Kidney (tissue), 14 donors: Measurements from ENCODE around the gene CRYGB. TPM values are rescaled to one million over a fixed set of nuclear protein-coding genes. Genes with fewer than 3 reads are reported as not detected.

ENCODE experiments used
- DNase-seq, 5 donors: peaks; one replicate each; pipeline ENCODE4 v3.0.0-alpha.2; 2013 to 2020
- FAIRE-seq: peaks from 2 replicates; lab custom pipeline; 2012; peaks lifted over from hg19 to GRCh38; lab: Jason Lieb, UNC
- H3K27ac ChIP-seq, 2 donors: one replicate each; pipeline ENCODE4 v1.7.0; 2013; ENCODE audit warnings: low read depth in 2 of 2, low read length in 2 of 2, inconsistent platforms in 1 of 2
- H3K27me3 ChIP-seq: one replicate; pipeline ENCODE4 v1.7.1; 2013; ENCODE audit warnings: low read length, inconsistent platforms; ENCODE audit not compliant: control insufficient read depth, insufficient read depth
- H3K36me3 ChIP-seq, 3 donors: one replicate each; pipeline versions ENCODE4 v1.7.0 to v1.7.1; 2013; ENCODE audit warnings: low read length in 3 of 3, control low read depth in 1 of 3, inconsistent platforms in 1 of 3; ENCODE audit not compliant: insufficient read depth in 3 of 3, control insufficient read depth in 2 of 3
- H3K4me1 ChIP-seq, 3 donors: one replicate each; pipeline versions ENCODE4 v1.7.0 to v1.7.1; 2013; ENCODE audit warnings: low read length in 3 of 3, inconsistent platforms in 1 of 3, low read depth in 1 of 3; ENCODE audit not compliant: control insufficient read depth in 2 of 3, insufficient read depth in 2 of 3
- H3K4me3 ChIP-seq, 3 donors: one replicate each; pipeline versions ENCODE4 v1.7.0 to v1.8.1; 2013; ENCODE audit warnings: low read length in 3 of 3, control low read depth in 1 of 3, inconsistent platforms in 1 of 3
- H3K9ac ChIP-seq, 3 donors: one replicate each; pipeline versions ENCODE4 v1.7.0 to v1.7.1; 2013; ENCODE audit warnings: low read length in 3 of 3, control low read depth in 1 of 3, inconsistent platforms in 1 of 3
- H3K9me3 ChIP-seq, 3 donors: one replicate each; pipeline versions ENCODE4 v1.7.0 to v1.7.1; 2013; ENCODE audit warnings: low read length in 3 of 3, control low read depth in 1 of 3, inconsistent platforms in 1 of 3; ENCODE audit not compliant: control insufficient read depth in 2 of 3, insufficient read depth in 1 of 3
- CTCF ChIP-seq: IDR thresholded peaks from 3 replicates; pipeline ENCODE4 v1.5.1; 2012; ENCODE audit warnings: mild to moderate bottlenecking, moderate library complexity, borderline replicate concordance; ENCODE audit not compliant: insufficient read depth; ENCODE audit errors: extremely low read depth
- intact Hi-C: fragments of 100-400 bp; cut with DNase I; formaldehyde crosslinking; loops from one replicate; pipeline ENCODE4 v1.11.1; 2022
- polyA plus RNA-seq: library from polyadenylated mRNA; stranded (reverse); fragments of 350-450 nt; fragmentation: Illumina TruSeq; extraction: RNeasy Lipid Tissue Mini Kit (QIAGEN cat#74804); gene quantifications from one replicate; pipeline ENCODE4 v1.2.3, GENCODE V29; 2014; ENCODE audit warnings: low read depth, low replicate concordance; ENCODE audit not compliant: insufficient read depth
- total RNA-seq: library from RNA; stranded (reverse); fragmentation: NEBNext Ultra II Directional; extraction: Animal tissue kit (Norgen Biotek cat#: 25700); gene quantifications from one replicate; pipeline ENCODE4 v1.2.1, GENCODE V29; 2021
- donor health status: control.
- donor health status: control.
- donor health status: control.
- donor health status: control.
- donor health status: control.
- donor health status: DM: yes; HTN: yes; CAD: no.
- donor health status: Normal renal cell carcinoma (clear cell type).

Gene CRYGB
- total and polyA plus RNA-seq, 2 donors from 2014 or later = not detected

GRCh38 chr2:208186465-208186864, 40.5 kb upstream of the CRYGB start:
- no peak for DNase-seq
- H3K4me3 ChIP-seq = no peak overlapping the region
- FAIRE-seq = no peak
- H3K27ac ChIP-seq = no peak overlapping the region
- H3K36me3 ChIP-seq = no peaks in the 10 kb centered on the region
- no peaks in the 10 kb centered on the region for H3K4me1 ChIP-seq
- no peak overlapping the region for H3K9ac ChIP-seq
- H3K9me3 ChIP-seq = no peaks in the 10 kb centered on the region
- TF ChIP-seq CTCF = no peak
- intact Hi-C loops = no loop called here
- no peaks in the 10 kb centered on the region for H3K27me3 ChIP-seq

GRCh38 chr2:208183972-208184705, 38.2 kb upstream of the CRYGB start:
- FAIRE-seq = no peak
- DNase-seq = peak in 2 of 5 donors; percentile 24 to 31
- intact Hi-C loops = no loop called here
- no peak overlapping the region for H3K4me3 ChIP-seq
- H3K36me3 ChIP-seq = no peaks in the 10 kb centered on the region
- H3K27ac ChIP-seq = no peak overlapping the region
- no peaks in the 10 kb centered on the region for H3K4me1 ChIP-seq
- H3K9ac ChIP-seq = no peak overlapping the region
- TF ChIP-seq CTCF = no peak
- H3K27me3 ChIP-seq = no peaks in the 10 kb centered on the region
- no peaks in the 10 kb centered on the region for H3K9me3 ChIP-seq

GRCh38 chr2:208183526-208183925, 37.6 kb upstream of the CRYGB start:
- Histone ChIP-seq H3K4me1 (no peaks in the 10 kb centered on the region), H3K9me3 (no peaks in the 10 kb centered on the region), H3K9ac (no peak overlapping the region), H3K27ac (no peak overlapping the region), H3K36me3 (no peaks in the 10 kb centered on the region), H3K27me3 (no peaks in the 10 kb centered on the region), H3K4me3 (no peak overlapping the region)
- intact Hi-C loops = no loop called here
- TF ChIP-seq CTCF = no peak
- DNase-seq = no peak
- FAIRE-seq = no peak
